GM10266 (cell line): ENCODE measurements around the gene TMEM171.

ENCODE experiments used
- DNase-seq: peaks from one replicate; pipeline ENCODE4 v3.0.0; 2012; ENCODE audit errors: extremely low spot score
- TF ChIP-seq, protein P1 (sequence below): IDR thresholded peaks from 2 replicates; pipeline ENCODE4 v1.5.1; 2012; ENCODE audit warnings: mild to moderate bottlenecking, low read depth; ENCODE audit not compliant: control insufficient read depth, insufficient read depth; ENCODE audit errors: missing control alignments

Gene TMEM171

DNA sequence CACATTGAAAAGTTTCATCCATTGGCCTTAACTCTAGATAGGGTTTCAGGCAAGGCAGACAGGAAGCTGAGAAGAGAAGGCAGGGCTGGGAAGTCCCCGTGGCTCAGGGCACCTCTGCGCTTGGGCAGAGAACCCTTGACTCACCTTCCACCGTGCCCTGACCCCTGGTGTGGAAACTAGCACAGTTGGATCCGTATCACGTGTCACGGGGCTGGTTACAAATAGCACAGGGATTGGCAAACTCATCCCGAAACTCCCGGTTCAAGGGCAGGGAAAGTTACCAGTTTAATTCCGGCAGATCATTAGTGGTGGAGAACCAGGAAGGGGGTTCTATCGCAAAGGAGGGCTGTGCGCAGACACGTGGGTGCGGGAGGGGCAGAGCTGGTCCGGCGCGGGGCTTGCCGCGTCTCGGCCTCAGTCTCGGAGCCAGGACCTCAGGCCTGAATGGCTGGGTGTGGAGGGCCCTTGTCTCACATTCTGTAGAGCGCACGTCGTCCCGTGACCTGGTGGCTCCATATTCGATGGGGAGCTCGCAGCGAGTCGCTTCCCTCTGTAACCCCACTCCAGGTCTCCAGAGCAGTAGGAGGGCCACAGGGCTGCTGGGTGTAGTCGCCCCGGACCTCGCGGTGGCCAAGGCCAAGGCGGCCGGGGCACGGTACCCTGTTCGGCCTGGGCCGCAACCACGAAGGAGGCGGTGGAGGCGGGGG lies 771 bp upstream of the TMEM171 start:
- DNase-seq, result no peak
- TF ChIP-seq, protein P1, sequence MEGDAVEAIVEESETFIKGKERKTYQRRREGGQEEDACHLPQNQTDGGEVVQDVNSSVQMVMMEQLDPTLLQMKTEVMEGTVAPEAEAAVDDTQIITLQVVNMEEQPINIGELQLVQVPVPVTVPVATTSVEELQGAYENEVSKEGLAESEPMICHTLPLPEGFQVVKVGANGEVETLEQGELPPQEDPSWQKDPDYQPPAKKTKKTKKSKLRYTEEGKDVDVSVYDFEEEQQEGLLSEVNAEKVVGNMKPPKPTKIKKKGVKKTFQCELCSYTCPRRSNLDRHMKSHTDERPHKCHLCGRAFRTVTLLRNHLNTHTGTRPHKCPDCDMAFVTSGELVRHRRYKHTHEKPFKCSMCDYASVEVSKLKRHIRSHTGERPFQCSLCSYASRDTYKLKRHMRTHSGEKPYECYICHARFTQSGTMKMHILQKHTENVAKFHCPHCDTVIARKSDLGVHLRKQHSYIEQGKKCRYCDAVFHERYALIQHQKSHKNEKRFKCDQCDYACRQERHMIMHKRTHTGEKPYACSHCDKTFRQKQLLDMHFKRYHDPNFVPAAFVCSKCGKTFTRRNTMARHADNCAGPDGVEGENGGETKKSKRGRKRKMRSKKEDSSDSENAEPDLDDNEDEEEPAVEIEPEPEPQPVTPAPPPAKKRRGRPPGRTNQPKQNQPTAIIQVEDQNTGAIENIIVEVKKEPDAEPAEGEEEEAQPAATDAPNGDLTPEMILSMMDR, result no peak

DNA sequence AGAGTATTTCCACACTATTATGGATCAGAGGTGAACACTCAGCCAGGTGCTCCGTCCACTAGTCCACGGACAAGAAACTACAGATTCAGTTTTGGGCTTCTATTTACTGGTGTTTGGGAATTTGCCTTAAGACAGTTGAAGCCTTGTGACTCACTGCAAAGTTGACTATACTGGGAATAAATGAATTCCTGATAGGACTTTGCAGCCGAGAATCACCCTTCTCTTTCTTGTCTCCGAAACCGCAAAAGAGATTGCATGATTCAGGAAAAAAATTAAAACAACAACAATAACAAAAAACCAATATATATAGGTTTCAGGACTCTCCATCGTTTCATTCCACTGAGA lies 716 bp downstream of the TMEM171 start:
- TF ChIP-seq, protein P1, result no peak
- no peak for DNase-seq

DNA sequence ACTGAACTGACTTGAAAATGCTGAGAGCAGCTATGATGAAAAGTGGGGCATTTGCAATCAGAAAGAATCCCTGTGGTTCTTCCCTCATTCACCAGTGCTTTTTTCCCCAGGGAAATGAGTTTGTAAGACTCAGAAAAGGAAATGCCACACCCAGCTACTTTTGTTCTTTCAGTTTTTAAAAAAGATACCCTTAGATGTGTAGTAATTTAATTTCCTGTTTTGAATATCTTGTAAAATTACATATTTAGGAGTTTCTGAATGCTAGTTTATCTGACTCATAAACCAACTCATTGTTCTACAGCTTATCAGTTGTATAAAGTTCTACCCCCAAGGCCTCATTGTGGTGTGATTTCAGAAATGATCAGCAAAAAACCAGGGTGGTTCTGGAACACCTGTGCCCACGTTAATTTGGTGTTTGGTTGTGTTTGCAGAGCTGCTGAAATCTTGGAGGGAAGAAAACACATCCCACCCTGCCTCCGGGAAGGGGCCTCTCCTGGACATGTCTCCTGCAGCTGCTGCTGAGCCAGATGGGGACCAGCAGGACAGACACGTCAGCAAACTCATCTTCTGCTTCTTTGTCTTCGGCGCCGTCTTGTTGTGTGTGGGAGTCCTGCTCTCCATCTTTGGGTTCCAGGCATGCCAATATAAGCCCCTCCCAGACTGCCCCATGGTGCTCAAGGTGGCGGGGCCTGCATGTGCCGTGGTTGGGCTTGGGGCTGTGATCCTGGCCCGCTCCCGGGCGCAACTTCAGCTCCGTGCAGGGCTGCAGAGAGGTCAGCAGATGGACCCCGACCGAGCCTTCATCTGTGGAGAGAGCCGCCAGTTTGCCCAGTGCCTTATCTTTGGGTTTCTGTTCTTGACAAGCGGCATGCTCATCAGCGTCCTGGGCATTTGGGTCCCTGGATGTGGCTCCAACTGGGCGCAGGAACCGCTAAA lies 2.8 kb downstream of the TMEM171 start:
- TF ChIP-seq, protein P1, result no peak
- DNase-seq, result no peak

DNA sequence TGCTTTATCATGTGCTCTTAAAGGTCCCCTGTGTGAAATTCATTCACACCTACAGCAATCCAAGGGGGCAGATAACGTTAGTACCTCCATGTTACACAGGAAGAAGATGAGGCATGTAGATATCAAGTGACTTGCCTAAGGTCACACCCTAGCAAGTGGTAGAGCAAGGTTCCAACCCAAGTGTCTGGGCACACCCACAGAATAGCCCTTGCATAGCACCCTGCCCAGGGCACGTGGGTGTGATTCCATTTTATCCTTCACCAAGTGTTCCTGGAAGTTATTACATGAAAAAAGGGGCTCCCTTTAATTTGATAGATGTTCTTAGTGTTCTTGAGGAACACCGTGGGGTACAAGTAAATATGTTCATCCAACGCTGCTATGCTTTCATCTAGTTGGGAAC lies 4.9 kb downstream of the TMEM171 start:
- TF ChIP-seq, protein P1, result no peak
- DNase-seq, result no peak

DNA sequence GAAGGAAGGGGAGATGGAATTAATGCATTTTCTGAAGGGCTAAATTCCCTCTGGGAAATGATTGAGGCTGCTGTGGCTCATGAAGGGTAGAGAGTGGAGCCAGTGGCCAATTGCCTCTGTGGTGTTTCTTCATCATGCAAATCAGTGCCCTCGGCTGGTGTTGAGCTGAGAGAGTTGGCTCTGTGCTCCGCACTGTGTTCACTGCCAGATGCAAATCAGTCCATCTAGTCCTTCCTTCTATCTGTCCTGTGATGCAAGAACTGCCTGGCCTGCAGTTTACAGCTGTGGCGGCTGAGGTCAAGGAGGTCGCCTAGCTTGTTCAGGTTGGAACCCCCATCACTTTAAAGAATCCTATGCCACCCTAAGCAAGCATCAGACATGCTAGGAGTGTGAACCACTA lies 6.0 kb downstream of the TMEM171 start:
- TF ChIP-seq, protein P1, result no peak
- no peak for DNase-seq

DNA sequence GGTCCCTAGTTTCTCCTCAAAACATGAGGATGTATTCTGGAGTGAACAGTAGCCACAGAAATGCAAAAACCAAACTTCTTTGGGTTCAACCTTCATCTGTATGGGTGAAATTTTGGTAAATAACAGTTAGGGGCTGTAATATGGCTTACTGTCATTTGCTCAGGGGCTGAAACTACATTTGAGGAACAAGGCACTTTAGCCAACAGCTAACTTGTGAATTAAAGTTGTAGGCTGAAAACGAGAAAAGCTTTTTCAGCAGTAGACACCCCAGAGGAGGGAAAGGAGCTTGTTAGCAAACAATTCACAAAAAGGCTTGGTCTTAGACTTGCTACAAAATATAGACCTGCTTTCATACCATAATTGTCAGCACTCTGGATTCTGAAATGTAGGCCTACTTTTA lies 6.6 kb downstream of the TMEM171 start:
- TF ChIP-seq, protein P1, result no peak
- no peak for DNase-seq

DNA sequence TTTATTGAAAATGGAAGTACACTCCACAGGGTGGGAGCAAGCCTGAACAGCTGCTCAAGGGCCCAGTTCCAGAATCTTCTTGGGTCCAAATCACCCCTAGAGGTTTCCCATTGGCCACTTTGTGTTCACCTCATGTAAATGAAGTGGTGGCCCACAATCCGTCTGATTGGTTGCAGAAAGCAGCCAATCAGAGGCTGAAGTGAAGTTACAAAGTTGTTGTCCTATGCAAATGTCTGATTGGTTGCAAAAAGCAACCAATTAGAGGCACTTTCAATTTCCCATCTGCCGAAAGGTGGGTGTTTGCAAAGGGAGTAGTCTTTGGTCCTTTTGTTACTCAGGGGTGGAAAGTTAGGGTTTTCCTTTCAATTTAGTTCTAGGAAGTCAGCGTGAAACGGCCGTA lies 8.8 kb downstream of the TMEM171 start:
- DNase-seq, result no peak
- TF ChIP-seq, protein P1, result no peak
